SU-DHL-6 (cell line): Measurements from ENCODE around the gene PPP1R14C.

ENCODE experiments used
- H2AFZ ChIP-seq: fragments of 200-600 bp; sonication (generic); 2 replicates; pipeline ENCODE4 v1.6.1; 2014; ENCODE audit warnings: low read depth, mild to moderate bottlenecking, moderate library complexity, mixed read lengths, antibody characterized with exemption, low read length; ENCODE audit not compliant: severe bottlenecking
- H3F3A ChIP-seq: fragments of 200-600 bp; shearing (Covaris generic); 2 replicates; pipeline ENCODE4 v1.6.0; 2016; ENCODE audit warnings: antibody characterized with exemption, mild to moderate bottlenecking; ENCODE audit not compliant: insufficient read depth
- H3K27ac ChIP-seq: fragments of 200-600 bp; sonication (generic); 2 replicates; pipeline ENCODE4 v1.5.1; 2016; ENCODE audit warnings: low read depth, mild to moderate bottlenecking, low read length, moderate library complexity, mixed read lengths
- H3K27me3 ChIP-seq: fragments of 200-600 bp; sonication (generic), shearing (Covaris generic); 2 replicates; pipeline ENCODE4 v1.6.0; 2014; ENCODE audit warnings: mild to moderate bottlenecking, low read length
- H3K36me3 ChIP-seq: fragments of 200-600 bp; sonication (generic); 2 replicates; pipeline ENCODE4 v1.6.1; 2014; ENCODE audit warnings: mild to moderate bottlenecking, low read length, mixed read lengths
- H3K4me2 ChIP-seq: fragments of 300-600, 200-600 bp; shearing (Covaris generic), sonication (generic); 2 replicates; pipeline ENCODE4 v1.6.0; 2014; ENCODE audit warnings: low read length, low read depth, mild to moderate bottlenecking; ENCODE audit not compliant: poor library complexity, severe bottlenecking
- H3K4me3 ChIP-seq: fragments of 200-600 bp; sonication (generic); 2 replicates; pipeline ENCODE4 v1.5.1; 2014; ENCODE audit warnings: antibody characterized with exemption, low read length, mild to moderate bottlenecking, mixed read lengths; ENCODE audit not compliant: insufficient read depth, poor library complexity, severe bottlenecking
- H3K79me2 ChIP-seq: fragments of 200-600 bp; sonication (generic); 2 replicates; pipeline ENCODE4 v1.6.1; 2014; ENCODE audit warnings: mild to moderate bottlenecking, low read length, moderate library complexity; ENCODE audit not compliant: insufficient read depth
- H3K9ac ChIP-seq: fragments of 200-600 bp; sonication (generic); 2 replicates; pipeline ENCODE4 v1.7.0; 2014; ENCODE audit warnings: mild to moderate bottlenecking, low read length
- H3K9me2 ChIP-seq: fragments of 200-600 bp; sonication (generic); replicated peaks from 2 replicates; pipeline ENCODE4 v1.6.1; 2014; ENCODE audit warnings: low read length; ENCODE audit not compliant: insufficient read depth
- H3K9me3 ChIP-seq: fragments of 200-600 bp; sonication (generic); 2 replicates; pipeline ENCODE4 v1.6.1; 2014; ENCODE audit warnings: low read length, mixed read lengths; ENCODE audit not compliant: insufficient read depth
- H4K20me1 ChIP-seq: fragments of 200-600 bp; sonication (generic); 2 replicates; pipeline ENCODE4 v1.6.1; 2014; ENCODE audit warnings: low read depth, mild to moderate bottlenecking, antibody characterized with exemption, low read length, moderate library complexity, mixed read lengths
- EZH2phosphoT487 ChIP-seq: fragments of 200-600 bp; sonication (generic), shearing (Covaris generic); conservative IDR thresholded peaks from 2 replicates; pipeline ENCODE4 v1.6.1; 2018; ENCODE audit warnings: mild to moderate bottlenecking, antibody characterized with exemption, low read length, moderate library complexity, mixed read lengths
- TF ChIP-seq, protein P1 (sequence below): fragments of 200-600 bp; sonication (generic); IDR thresholded peaks from one replicate; pipeline ENCODE4 v1.5.1; 2017; ENCODE audit warnings: antibody characterized with exemption, mild to moderate bottlenecking, low read length, moderate library complexity; ENCODE audit not compliant: insufficient read depth, poor library complexity, severe bottlenecking

The PPP1R14C gene

DNA sequence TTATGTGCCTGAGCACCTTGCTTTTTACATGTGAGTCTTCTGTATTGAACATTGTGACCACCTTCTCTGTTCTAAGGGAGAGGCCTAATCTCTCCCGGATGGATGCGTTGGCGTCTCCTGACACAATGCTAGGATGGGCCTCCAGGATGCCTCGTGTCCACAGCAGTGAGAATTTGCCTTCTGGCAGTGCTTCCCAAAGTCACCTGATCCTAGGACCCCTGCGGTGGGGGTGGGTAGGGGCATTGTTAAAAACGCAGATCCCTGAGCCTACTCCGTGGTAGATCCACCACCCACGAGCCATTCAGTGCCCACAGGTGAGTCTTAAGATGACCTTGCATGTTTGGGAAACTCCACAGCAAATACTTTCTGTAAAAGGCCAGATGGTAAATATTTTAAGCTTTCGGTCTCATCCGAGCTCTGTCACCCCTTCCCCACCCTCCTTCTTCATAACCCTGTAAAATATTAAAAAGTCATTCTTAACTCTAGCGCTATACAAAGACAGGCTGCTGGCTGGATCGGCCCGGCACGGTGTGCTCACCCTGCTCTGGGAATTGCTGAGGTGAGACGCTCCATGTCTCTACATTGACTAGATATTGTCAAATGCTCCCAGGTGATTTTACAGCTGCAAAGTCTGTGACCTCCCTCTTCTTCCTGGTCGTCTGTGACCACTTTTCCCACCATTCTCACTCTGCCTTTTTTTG lies 119.3 kb downstream of the PPP1R14C start:
- Histone ChIP-seq H3K27ac (no peak overlapping the region), H3K4me2 (no peak overlapping the region), H4K20me1 (no peaks in the 10 kb centered on the region), H2AFZ (no peak overlapping the region), H3K4me3 (no peak overlapping the region), H3K9me2 (no peaks in the 10 kb centered on the region), H3K36me3 (no peaks in the 10 kb centered on the region), H3K9me3 (no peaks in the 10 kb centered on the region), H3K9ac (no peak overlapping the region), H3K27me3 (peaks cover 3% of the 10 kb centered on the region; the same call in 1 of the 2 replicates), H3K79me2 (no peaks in the 10 kb centered on the region), H3F3A (no peaks in the 10 kb centered on the region)
- no peak for TF ChIP-seq EZH2phosphoT487
- TF ChIP-seq, protein P1, sequence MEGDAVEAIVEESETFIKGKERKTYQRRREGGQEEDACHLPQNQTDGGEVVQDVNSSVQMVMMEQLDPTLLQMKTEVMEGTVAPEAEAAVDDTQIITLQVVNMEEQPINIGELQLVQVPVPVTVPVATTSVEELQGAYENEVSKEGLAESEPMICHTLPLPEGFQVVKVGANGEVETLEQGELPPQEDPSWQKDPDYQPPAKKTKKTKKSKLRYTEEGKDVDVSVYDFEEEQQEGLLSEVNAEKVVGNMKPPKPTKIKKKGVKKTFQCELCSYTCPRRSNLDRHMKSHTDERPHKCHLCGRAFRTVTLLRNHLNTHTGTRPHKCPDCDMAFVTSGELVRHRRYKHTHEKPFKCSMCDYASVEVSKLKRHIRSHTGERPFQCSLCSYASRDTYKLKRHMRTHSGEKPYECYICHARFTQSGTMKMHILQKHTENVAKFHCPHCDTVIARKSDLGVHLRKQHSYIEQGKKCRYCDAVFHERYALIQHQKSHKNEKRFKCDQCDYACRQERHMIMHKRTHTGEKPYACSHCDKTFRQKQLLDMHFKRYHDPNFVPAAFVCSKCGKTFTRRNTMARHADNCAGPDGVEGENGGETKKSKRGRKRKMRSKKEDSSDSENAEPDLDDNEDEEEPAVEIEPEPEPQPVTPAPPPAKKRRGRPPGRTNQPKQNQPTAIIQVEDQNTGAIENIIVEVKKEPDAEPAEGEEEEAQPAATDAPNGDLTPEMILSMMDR = no peak

DNA sequence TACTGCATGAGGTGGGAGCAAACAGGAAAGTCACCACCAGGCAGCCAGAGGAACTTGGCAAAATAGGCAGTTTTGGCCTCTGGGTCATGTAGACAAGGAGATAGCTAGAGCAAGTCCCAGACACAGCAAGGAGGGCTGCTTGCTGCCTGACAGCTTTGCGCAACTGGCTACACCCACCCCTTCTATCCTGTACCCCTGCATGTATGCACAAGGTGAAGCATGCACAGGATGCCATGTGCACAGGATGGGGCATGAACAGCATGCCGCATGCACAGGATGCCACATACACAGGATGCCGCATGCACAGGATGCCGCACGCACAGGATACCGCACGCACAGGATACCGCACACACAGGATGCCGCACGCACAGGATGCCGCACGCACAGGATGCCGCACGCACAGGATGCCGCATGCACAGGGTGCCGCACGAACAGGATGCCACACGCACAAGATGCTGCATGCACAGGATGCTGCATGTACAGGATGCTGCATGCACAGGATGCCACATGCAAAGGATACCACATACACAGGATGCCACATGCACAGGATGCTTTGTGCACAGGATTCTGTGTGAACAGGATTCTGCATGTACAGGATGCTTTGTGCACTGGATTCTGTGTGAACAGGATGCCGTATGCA lies 121.0 kb downstream of the PPP1R14C start:
- H3K27me3 ChIP-seq = peaks cover 3% of the 10 kb centered on the region; the same call in 1 of the 2 replicates
- H3K4me3 ChIP-seq = no peak overlapping the region
- H3K9me3 ChIP-seq = no peaks in the 10 kb centered on the region
- H3K36me3 ChIP-seq = no peaks in the 10 kb centered on the region
- H4K20me1 ChIP-seq = no peaks in the 10 kb centered on the region
- no peak overlapping the region for H2AFZ ChIP-seq
- no peak overlapping the region for H3K9ac ChIP-seq
- H3K27ac ChIP-seq = no peak overlapping the region
- H3K4me2 ChIP-seq = no peak overlapping the region
- no peaks in the 10 kb centered on the region for H3K79me2 ChIP-seq
- H3F3A ChIP-seq = no peaks in the 10 kb centered on the region
- H3K9me2 ChIP-seq = no peaks in the 10 kb centered on the region
- TF ChIP-seq EZH2phosphoT487 = no peak
- TF ChIP-seq, protein P1 = no peak

DNA sequence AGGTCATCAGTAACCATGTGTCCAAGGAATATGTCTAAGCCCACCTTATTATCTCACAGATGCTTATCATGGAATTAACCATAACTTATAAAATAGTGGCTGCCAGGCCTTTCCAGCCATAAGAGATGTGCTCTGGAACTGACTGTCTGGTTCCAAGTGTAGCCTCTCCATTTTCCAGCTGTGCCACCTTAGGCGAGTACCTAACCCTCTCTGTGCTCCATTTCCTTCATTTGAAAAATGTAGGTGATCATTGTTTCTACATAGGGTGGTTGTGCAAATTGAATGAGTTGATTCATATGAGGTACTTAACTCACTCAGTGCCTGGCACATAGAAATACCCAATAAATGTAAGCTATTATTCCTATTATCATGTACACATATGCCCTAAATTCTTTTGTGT lies 123.5 kb downstream of the PPP1R14C start:
- Histone ChIP-seq H4K20me1 (no peaks in the 10 kb centered on the region), H3K4me3 (no peak overlapping the region), H3K27ac (no peak overlapping the region), H3K9me2 (no peaks in the 10 kb centered on the region), H3F3A (no peaks in the 10 kb centered on the region), H3K9ac (no peak overlapping the region), H3K4me2 (no peak overlapping the region), H3K79me2 (no peaks in the 10 kb centered on the region), H3K27me3 (no peaks in the 10 kb centered on the region), H2AFZ (no peak overlapping the region), H3K36me3 (no peaks in the 10 kb centered on the region), H3K9me3 (no peaks in the 10 kb centered on the region)
- TF ChIP-seq, protein P1 = no peak
